T-helper 9 cell (primary cell): ENCODE results near the gene RASA3.

Source experiments
- DNase-seq: peaks from one replicate; pipeline ENCODE4 v3.0.0-alpha.2; 2020

Gene RASA3

GRCh38 chr13:113974304-113975281, 157.8 kb downstream of the RASA3 start:
- no peak for DNase-seq

- DNase-seq, result no peak
Observed at GRCh38 chr13:113973218-113974164, 158.9 kb downstream of the RASA3 start, which contains the start of gene C13orf46. Gene C13orf46 (minus strand): TSS chr13:113974076. CDS start chr13:113973997, 79 bp downstream.

DNA sequence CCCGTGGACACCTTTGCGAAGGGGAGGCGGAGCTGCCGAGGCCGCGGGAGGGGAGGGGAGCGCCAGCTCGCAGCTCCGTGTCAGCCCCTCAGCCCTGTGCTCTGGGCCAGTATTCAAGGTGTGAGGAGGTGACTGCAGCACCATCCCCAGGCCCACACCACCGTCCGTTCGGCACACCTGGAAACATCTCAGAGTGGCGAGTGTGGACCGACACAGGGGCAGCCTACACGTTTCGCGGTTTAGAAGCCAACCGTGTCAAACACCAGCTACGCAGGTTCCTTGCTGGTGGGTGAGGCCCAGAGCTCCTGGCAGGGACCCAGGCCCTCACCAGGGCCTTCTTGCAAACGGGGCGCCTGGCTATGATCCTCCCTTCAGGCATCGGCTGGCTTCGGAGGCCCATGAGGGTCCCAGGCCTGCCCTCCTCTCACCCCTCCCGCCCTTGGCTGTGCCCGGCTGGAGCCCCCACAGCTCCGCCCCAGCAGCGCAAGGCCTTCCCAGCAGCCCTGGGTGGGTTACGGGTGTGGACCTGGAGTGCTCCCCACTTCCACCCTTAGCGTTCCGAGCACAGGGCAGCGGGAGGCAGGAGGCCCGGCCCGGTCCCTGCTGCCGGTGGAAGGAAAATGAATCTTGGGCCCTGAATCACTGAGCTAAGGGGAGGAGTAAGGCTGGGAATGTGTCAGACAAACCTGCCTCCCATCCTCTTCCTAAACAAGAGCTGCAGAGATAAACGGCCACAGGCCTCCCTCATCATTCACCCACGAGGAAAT, 159.8 kb downstream of the RASA3 start:
- no peak for DNase-seq

DNA sequence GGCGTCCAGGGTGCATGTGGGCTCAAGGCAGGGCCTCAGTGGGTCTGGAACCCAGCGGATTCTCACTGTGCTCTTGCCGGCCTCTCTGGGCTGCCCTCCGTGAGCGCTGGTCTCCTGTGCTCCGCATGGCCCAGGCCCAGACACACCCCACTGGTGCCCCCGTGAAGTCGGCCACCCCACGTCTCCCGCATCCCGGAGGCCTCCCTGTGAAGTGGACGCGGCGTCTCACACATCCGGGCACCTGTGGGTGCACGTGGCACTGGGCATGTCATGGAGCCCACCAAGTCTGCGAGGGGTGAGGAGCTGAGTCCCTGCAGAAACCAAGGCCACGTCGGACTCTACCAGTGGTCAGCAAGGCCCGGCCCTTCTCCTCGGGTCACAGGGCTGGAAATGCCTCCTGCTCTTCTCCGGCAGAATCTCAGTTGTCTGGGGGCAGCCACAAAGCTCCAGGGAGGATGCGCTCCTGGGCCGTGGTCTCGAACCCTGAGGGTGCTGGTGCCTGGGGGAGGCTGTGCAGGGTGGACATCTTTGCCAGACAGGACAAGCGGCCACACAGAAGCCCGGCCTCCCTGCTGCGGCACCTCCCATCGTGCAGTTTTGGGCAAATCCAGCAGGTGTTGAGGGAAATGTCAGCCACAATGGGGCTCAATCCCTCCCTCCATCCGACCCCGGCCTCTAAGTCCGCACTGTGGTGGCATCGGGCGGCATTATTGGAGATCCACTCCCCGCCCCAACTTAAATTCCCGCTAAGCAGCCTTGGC, 160.8 kb downstream of the RASA3 start:
- DNase-seq, result no peak

DNA sequence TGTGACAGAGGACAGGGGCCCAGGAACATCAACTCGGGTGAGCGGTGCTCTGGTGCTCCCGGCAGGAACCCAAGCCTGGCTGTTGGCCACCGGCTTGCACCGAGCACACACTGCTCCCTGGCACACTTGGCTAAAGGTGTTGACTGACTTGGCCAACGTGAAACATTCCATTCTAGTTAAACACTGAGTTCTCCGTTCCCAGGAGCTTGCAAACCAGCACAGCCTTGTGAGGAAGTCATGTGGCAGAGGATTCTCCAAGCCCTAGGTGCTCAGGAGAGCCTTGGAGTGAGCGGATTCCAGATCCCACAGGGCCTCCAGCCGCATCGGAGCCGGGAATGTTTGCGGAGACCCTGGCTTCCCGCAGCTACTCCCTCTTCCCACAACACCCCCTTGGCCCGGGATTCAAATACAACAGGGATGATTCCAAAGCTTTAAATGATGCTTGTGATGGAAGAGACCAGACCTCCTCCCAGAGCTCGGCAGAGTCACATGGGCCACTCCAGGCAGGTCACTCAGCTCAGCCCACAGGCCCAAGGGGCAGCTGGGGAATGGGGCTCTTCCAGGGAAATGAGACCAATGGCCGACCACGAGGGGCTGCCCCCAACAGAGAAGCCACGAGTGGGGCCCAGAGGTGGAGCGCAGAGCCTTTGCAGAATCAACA, 161.5 kb downstream of the RASA3 start:
- no peak for DNase-seq

DNA sequence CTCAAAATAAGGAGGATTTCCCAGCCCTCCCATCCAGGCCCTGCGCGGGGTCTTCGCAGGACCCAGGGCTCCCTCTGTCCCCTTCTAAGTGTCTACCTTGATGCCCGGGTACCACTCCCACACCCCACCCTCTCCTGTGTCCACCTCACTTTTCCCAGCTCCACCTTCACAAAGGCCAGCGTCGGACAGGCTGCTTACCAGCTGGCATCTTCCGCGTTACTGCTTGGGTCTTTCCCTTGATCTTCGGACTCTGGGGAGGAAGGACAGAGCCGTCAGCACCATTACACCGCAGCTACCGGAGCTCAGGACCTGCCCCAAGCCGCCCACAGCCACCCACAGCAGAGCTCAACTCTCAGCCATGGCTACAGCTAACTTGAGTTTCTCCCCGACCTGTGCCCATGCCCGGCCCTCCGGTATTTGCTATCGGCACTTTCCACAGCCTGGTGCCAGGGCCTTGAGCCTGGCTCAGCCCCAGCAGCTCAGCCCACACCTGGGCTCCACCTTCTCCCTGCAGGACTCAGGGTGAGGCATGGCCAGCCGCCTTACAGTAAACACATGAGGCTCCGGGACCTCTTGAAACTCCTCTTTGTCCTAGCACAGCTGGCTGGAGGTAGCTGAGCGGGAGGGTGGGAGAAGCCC, 162.3 kb downstream of the RASA3 start:
- DNase-seq, result no peak

DNA sequence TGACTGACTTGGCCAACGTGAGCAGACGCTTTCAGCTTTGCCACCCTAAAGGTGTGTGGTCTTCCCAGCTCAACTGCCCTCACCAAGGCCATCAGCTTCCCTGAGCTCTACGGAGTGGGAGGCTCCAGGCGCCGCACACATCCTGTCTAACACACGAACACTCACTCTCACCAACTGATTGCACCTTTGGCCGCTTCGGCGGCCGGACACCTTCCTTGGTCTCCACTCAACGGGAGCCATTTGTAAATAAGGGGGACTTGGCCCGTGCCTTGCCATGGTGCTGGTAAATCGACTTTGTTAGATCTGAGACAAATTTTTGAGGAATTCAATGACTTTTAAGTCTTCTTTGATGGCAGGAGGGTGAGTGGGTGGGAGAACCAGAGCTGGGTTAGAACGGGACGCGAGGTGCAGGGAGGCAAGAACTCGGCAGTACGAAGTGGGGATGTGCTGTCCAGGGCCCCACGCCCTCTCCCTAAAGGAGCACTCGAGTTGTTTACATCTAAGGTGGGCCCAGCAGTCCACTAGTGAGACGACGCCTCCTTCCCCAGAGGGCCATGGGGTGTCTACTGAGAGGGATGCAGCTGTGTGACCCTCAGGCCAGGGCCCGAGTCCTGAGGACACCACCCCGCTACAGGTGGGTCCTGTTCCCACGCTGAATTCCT, 163.0 kb downstream of the RASA3 start:
- DNase-seq, result no peak

DNA sequence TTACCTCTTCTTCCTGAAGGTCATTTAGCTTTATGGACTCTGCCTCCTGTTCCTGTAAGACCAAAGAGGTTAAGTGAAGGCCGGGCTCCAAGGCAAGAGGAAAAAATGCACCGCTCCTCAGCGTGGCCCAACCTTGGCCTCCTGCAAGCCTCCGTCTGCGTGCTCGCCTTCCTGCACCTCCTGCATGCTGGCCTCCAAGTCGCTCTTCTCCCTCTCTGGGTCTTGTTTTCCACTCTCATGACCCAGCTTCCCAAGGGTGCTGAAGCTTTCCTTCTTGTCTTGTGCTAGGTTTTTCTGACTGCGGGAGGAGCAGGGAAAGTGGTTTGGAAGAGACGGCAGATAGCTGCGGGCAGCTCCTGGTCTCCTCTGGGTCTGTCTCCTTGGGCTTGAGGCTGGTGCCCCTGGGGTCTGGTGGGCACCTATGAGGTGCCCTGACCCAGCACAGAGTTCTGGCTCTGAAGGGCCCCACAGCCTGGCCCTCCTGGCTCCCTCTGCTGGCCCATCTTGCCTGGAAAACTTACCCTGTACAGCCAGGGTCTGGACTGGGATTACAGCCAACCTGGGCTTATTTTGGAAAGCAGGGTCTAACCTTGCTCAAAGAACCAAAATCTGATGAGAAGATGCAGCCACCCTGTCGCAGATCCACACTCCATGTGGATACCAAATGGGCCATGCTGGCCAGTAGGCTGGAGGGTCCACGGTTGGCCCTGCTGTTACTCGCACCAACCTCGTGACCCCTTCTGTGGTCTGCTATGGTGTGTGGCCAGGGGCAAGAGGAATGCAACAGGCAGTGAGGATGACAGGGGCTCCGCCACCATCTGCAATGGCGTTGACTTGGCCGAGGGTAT, 163.7 kb downstream of the RASA3 start:
- DNase-seq, result no peak

DNA sequence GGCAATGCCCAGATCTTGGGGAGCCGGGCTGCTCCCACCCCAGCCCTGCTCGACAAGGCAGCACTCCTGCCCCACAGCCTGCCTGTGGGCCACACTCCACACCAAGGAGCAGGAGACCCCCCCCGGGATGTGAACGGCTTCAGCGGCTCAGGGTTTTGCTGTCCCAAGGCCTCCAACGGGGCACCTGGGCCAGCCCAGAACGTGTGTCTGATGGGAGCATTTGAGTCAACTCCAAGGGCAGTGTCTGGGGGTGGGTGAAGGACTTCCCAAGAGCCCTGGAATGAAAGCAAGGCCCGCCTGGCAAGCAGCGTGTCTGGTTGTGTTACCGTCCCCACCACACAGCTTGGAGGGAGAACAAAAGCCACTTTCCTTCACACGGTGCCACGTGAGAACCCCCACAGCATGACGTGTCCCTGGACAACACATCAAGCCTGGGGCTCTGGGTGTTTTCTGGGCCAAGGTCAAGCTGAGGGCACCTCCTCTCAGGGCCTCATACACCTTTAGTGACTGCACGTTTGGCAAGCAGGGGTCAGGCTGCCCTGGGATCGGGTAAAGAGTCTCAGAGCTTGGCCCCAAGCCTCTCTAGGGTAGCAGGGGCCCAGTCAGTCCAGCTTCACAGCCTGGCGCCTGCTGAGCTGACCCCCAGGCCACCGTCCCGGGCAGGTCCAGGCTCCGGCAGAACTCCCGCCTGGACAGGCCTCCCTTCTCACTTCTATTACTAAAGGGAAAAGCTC, 164.5 kb downstream of the RASA3 start:
- no peak for DNase-seq

GRCh38 chr13:113967206-113967720, 165.2 kb downstream of the RASA3 start:
- DNase-seq, result no peak

- no peak for DNase-seq
Observed at GRCh38 chr13:113965968-113966884, 166.2 kb downstream of the RASA3 start.

GRCh38 chr13:113965383-113965874, 167.0 kb downstream of the RASA3 start:
- DNase-seq, result no peak

DNA sequence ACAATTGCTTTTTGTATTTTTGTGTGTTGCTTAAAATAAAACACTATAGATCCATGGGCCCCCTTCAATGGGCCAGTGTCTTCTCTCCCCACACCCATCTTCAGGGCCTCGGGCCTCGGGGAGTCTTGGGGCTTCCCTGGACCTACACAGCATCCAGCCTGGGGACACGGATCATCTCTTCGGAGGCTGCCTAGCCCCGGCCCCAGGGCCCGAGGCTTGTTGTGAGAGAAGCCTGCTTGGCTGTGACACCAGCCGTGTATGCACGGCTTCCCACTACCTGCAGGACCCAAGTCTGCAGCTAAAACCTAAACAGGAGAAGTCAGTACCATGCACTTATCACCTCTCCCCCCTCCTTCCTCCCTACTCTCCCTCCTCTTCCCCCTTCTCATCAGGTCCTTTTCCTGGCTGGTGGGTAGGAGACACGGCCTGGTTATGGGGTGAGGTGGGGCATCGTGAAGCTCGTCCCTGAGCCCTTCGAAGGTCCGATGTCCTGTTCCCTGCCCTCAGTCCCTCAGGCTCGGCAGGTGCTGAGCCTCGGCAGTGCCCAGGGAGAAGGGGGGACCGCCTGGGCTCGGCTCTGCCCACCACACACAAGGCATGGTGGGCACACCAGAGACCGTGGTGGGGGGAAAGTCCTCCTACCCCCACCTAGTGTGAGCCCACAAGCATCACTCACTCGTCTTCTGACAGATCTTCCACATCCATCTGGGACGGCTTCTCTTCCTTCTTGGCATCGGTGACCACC, 168.0 kb downstream of the RASA3 start:
- no peak for DNase-seq

- DNase-seq, result no peak
Observed at GRCh38 chr13:113963376-113963775, 169.0 kb downstream of the RASA3 start.

DNA sequence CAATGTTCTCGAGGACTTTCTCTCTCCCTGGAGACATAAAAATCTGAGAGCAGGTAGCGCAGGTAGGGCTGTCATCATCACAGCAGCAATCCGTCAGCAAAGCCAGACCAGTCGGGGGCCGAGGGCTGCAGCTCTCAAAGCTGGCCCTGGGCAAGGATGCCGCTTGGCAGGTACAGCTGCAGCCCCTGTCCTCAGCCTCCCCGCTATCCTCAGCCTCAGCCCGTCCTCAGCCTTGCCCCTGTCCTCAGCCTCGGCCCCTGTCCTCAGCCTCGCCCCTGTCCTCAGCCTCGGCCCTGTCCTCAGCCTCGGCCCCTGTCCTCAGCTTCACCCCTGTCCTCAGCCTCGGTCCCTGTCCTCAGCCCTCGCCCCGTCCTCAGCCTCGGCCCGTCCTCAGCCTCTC, 169.4 kb downstream of the RASA3 start:
- DNase-seq, result no peak

DNA sequence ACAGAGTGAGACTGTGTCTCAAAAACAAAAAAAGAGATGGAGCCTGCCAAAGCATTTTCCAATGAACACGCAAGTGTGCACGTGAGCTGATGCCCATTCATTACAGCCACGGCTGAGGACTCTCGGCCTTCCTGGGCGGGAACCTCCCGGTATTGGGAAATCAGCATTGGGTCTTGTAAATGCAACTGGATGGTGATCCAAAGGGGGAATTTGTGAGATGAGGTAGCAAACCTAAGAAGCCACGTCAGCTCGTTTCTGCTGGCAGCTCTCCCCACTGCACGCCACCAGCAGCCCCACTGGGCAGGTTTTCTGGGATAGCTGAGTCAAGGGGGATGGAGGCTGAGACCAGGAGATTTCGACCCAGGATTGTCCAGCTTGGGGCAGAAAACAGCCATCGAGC, 170.0 kb downstream of the RASA3 start:
- no peak for DNase-seq
